ENCODE results near the gene HAGHL.

The HAGHL gene

DNA sequence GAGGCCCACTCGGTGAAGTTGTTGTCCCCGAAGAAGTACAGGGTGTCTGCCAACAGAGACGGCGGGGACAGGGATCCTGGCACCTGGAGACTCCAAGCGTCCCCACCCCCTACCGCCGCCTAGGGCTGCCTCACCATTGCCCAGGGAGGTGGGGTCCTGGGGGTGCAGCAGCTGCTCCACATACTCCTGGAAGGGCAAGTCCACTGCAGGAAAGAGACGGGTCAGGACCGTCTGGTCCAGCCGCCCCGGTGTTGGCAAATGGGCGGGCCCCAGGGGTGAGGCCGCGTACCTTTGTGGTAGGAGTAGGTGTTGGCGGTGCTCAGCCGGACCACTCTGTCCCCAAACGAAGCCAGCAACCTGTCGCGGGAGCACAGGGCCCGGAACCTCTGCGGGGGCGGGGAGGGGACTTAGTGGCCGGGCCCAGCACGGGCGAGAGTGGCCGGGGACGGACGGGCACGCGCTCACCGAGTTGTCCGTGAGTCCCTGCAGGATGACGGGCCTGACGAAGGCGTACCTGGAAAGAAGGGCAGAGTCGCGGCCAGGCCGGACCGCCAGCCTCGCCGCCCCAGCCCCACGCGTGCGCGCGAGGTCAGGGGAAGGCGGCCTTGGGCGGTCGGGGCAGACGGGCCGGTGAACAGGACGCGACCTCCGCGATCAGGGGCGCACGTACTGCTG, 43.4 kb upstream of the HAGHL start:
- TF ChIP-seq GATA3 (IDR thresholded peaks at IDR 0.05; ENCODE audit: low read depth, low read length) (no peak), GATA2 (IDR thresholded peaks at IDR 0.05; ENCODE audit: low read depth, low read length) (no peak)

DNA sequence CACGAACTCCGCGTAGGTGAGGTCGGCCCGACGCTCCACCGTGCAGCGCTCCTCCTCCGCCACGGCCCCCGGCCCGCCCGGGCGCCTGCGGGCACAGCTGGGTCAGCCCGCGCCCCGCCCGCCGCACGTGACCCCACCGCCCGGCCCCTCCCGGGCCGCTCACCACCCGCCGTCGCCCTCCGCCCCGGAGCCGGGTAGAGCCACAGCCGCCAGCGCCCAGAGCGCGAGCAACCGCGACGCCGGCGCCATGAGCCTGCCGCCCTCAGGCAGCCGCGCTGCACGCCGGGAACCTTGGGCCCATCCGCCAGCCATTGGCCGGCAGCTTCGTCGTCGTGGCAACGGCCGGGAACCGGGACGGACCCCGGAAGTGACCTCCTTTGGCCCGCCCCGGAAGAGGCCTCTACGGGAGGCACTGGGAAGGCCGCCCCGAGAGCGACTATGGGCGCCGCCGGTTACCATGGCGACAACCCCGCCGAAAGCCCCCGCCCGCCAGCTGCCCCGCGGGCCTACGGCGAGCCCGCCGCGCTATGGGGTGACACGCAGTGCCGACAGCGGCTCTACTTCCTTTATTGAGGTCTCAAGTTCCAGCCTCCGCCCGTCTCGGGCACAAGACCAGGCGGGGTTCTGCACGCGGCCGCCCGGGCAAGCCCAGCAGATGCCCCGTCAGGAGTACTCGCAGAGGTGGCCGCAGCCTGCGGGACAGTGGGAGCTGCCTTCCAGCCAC, 42.7 kb upstream of the HAGHL start, which contains the start of gene JMJD8:
Gene JMJD8, minus strand, starts transcription at position 264 of the 724 bp plus-strand sequence. Its CDS starts 15 bp downstream, at position 249.
- TF ChIP-seq GATA3 (IDR thresholded peaks at IDR 0.05; ENCODE audit: low read depth, low read length) (no peak), GATA2 (IDR thresholded peaks at IDR 0.05; ENCODE audit: low read depth, low read length) (no peak)

DNA sequence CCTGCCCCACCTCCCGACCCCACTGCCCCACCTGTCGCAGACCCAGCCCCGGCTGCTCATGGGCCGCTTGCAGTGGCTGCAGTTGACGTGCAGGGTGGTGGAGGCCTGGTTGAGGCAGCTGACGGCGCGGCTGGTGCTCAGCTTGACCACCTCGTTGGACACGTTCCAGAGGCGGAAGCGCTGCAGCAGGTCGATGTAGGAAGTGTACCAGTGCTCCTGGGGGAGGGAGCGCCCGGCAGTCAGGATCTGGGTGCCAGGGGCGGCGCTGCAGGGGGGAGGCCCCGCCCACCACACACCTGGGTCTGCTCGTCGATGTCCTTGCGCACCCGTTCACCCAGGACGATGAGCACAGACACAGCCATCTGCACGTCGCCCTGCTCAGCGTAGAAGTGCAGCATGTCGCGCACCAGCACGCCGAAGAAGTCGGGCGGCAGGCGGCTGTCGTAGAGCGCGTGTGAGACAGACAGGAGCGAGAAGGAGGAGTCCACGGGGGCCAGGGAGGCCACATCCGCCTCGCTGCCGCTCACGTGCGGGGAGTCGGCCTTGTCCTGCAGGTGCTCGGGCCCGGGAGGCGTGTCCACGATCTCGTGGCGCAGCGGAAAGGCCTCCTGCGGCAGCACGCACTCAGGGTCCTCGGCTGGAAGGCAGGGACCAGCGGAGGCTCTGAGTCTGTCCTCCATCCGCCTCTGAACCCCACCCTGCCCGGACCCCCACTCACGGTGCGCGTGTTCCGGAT, 41.8 kb upstream of the HAGHL start:
- TF ChIP-seq GATA3 (IDR thresholded peaks at IDR 0.05; ENCODE audit: low read depth, low read length) = no peak
- no peak for TF ChIP-seq GATA2 (IDR thresholded peaks at IDR 0.05; ENCODE audit: low read depth, low read length)

DNA sequence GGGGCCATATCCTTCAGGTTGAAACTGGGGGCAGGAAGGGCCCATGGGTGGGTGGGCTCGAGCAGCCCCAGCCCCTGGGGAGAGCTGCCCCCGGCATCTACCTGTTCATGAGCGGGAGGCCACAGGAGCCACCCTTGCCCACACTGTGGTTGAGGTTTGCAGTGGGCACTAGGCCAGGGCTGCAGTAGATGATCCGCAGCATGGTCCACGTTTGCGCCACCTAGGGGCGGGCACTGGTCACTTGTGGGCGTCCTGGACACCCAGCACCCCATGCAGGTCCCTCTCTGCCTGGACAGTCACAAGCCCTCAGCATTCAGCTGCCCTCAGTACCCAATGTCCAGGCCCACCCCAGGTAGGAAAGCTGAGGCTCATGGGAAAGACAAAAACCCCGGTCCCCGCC, 40.9 kb upstream of the HAGHL start:
- TF ChIP-seq GATA2 (IDR thresholded peaks at IDR 0.05; ENCODE audit: low read depth, low read length) = no peak
- no peak for TF ChIP-seq GATA3 (IDR thresholded peaks at IDR 0.05; ENCODE audit: low read depth, low read length)

DNA sequence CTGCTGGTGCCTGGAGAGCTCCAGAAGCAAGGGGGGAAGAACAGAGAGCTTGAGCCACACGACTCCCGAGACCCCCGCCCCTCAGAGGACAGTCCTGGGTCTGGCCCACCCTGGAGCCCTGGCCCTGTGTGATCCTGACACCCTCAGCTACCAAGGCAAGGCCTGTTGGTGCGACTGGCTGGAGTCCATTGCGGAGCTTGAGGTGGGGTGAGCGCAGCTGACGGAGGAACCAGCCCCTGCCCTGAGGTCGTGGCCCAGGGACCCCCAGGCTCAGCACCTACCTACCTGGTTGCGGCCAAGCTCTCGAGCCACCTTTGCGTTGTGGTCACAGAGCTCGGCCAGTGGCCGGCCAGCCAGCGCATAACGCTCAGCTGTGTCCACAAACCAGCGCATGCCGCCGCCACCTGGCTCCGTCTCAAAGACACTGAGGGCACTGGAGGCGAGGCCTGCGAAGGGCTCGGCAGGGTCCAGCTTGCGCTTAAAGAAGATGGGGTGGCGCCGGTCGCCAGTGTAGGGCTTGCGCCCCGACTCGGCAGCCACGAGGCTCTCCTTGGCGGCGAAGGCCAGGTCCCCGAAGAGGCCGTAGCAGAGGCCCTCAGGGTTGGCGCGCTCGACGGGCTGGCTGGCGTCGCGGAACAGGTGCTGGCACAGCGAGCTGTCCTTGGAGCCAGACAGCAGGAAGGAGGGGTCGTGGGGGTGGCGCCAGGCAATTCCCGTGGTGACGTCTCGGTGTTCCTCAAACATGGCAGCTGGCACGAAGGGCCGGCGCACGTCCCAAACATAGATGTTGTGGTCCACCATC, 40.2 kb upstream of the HAGHL start:
- TF ChIP-seq GATA3 (IDR thresholded peaks at IDR 0.05; ENCODE audit: low read depth, low read length) (no peak), GATA2 (IDR thresholded peaks at IDR 0.05; ENCODE audit: low read depth, low read length) (no peak)

DNA sequence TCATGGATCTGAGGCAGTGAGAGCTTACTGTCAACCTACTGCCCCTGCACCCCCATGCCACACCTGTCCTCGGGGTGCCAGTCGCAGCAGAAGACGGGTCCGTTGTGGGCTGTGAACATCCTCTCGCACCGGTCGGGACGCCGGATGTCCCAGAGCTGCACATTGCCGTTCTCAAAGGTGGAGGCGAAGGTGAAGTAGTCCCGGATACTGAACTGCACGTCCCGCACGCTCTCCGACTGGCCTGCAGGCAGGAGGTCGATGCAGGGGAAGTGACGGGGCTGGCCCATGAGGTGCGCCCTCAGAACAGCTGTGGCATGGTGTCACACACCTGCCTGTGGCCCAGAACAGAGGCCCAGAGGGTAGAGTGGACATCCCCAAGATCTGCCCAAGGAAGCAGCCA, 39.4 kb upstream of the HAGHL start:
- TF ChIP-seq GATA3 (IDR thresholded peaks at IDR 0.05; ENCODE audit: low read depth, low read length) (no peak), GATA2 (IDR thresholded peaks at IDR 0.05; ENCODE audit: low read depth, low read length) (no peak)

DNA sequence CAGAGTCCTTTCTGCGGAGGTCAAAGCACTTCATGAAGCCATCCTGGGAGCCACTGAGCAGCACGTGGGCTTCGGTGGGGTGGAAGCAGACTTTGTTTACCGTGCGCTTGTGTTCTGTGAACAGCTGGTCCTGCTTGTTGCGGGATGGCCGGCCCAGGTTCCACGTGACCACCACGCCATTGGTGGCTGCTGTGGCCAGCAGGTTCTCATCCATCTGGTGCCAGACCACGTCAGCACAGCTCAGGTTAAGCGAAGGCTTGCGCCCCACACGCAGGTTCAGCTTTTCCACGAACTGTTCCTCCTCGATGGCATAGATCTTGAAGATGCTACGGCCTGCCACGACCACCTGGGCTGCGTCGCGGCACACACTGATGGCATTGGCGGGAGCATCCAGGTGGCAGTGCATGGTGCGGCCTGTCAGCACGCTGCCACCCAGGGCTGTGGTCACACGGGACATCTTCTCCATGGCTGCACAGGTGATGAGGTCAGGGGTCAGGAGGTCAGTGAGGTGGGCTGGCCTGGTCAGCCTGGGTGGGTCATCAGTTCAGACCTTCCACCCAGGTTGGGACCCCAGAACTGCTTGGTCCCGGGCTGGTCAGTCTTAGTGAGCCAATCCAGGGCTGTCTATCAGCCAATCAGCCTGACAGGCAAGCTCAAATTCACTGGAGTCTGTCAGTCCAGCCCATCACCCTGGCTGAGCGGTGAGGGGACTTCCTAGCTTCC, 37.6 kb upstream of the HAGHL start:
- TF ChIP-seq GATA3 (IDR thresholded peaks at IDR 0.05; ENCODE audit: low read depth, low read length) (no peak), GATA2 (IDR thresholded peaks at IDR 0.05; ENCODE audit: low read depth, low read length) (no peak)

DNA sequence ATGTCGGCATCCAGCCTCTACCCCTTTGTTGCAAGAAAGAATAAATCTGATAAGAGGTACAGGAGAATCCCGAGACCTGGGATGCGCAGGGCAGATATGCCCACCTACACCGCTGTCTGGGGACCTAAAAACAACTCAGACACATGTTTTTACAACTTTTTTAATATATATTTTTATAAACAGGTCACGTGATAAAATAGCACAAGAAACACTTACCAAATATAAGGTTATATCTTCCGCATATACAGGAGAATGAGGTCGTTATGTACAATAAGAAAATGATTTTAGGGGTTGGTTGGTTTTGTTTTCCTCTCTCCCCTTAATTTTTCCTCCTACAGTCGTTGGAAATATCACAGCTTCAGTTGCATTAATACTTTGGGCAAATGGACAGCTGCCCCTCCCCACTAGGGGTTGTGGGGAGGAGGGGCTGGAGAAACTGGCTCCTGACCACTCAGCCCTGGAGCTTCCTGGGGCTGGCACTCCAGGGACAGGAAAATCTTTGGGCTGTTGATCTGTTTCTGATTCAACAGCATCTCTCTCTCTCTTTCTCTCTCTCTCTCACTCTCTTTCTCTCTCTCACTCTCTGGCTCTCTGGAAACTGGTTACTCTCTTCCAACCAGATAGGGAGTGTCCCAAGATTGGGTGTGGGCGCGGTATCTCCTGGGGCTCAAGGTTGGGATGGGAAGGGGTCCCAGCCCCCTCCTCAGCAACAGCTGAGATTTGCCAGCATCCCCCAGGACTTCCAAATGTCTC, 34.4 kb upstream of the HAGHL start:
- TF ChIP-seq GATA3 (IDR thresholded peaks at IDR 0.05; ENCODE audit: low read depth, low read length) (no peak), GATA2 (IDR thresholded peaks at IDR 0.05; ENCODE audit: low read depth, low read length) (no peak)

DNA sequence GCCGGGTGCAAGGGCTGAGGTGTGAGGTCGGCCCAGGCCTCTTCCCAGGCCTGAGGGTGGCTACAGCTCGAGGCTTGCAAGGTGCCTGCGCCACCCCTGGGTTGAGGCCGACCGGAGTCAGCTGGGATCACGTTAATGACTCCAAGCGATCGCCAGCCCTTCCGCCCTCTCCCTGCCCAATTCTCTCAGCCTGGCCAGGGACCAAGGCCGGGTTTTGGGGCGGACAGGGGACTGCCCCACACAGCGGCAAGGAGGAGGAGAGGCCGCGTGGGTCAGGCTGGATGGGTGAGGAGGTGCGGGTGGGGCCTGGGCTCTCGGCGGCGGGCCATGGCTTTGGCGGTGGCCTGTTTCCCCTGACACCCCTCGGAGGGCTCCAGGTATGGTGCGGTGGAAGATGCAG, 33.5 kb upstream of the HAGHL start:
- TF ChIP-seq GATA2 (IDR thresholded peaks at IDR 0.05; ENCODE audit: low read depth, low read length) = no peak
- TF ChIP-seq GATA3 (IDR thresholded peaks at IDR 0.05; ENCODE audit: low read depth, low read length) = no peak

DNA sequence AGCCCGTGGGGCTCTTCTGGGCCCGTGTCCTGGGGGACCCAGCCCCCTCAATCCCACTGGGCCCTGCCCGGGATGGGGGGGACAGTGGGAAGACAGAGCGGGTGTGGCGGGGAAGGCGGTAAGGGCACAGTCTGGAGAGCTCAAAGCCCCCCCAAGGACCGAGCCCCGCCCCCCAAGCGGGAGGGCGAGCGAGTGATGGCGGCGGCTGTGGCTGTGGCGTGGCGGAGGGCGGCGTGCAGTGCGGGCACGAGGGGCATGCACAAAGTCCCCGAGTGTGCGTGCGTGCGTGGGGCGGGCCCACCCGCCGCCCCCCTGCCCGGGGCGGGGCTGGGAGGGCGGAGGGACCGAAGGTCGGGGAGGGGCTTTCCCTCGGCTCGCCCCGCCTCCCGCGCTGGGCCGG, 33.1 kb upstream of the HAGHL start:
- TF ChIP-seq GATA3 (IDR thresholded peaks at IDR 0.05; ENCODE audit: low read depth, low read length) (no peak), GATA2 (IDR thresholded peaks at IDR 0.05; ENCODE audit: low read depth, low read length) (no peak)

DNA sequence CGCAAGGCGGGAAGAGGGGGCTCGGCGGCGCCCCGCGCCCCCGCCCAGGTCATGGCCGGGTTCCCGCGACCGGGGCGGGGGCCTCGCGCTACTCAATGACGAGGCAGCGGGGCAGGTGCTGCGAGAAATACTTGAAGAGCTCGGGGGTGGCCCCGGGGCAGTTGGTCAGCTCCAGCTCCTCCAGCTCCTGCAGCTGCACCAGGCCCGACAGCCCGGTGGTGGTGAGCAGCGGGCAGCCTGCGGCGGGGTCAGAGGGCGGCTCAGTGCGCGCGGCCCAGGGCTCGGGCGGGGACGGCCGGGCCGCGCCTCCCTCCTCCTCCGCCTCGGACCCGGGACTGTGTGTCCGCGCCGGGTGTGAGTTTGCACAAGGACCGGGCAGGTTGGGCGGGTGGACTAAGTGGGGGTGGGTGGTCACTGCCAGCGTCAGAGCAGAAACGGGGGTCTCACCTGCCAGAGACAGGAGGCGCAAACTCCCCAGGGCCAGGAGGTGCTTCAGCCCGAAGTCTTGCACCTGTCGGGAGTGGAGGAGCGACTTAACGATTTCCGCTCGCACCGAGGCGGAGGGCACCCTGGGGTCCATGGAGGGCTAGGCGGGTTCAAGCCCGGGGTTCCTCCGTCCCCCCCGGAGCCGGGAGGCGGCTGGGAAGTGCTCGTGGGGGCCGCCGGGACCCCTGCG, 32.6 kb upstream of the HAGHL start:
- TF ChIP-seq GATA3 (IDR thresholded peaks at IDR 0.05; ENCODE audit: low read depth, low read length) = no peak
- no peak for TF ChIP-seq GATA2 (IDR thresholded peaks at IDR 0.05; ENCODE audit: low read depth, low read length)

DNA sequence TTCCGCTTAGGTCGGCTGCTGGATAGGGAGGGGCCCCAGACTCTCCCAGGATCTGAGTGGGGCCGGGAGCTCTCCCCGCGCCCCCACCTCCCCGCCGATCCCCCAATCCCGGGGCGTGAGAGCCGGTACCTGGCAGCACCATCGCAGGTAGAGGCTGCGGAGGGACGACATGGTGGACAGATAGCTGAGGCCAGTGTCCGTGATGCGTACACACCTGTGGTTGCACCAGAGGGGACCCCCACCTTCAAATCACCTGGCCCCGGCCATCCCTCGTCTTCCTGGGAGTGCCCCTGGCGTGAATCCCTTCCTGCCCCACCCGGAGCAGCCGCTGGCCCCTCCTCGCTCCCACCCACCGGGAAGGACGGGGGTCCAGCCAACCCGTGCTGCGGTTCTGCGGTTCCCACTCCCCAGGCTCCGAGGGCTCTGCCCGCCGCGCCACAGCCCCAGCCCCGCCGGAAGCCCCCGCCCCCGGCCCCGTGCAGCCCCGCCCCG, 32.0 kb upstream of the HAGHL start:
- TF ChIP-seq GATA2 (IDR thresholded peaks at IDR 0.05; ENCODE audit: low read depth, low read length) (no peak), GATA3 (IDR thresholded peaks at IDR 0.05; ENCODE audit: low read depth, low read length) (no peak)
